HG03060 (cell line): Measurements from ENCODE around the gene SFMBT1.

Experiments
- ATAC-seq: cut with Tn5 transposase; IDR thresholded peaks from one replicate; pipeline ENCODE4 v1.9.1; 2021; ENCODE audit warnings: low read depth, moderate number of reproducible peaks; ENCODE audit not compliant: unreplicated experiment

The SFMBT1 gene

DNA sequence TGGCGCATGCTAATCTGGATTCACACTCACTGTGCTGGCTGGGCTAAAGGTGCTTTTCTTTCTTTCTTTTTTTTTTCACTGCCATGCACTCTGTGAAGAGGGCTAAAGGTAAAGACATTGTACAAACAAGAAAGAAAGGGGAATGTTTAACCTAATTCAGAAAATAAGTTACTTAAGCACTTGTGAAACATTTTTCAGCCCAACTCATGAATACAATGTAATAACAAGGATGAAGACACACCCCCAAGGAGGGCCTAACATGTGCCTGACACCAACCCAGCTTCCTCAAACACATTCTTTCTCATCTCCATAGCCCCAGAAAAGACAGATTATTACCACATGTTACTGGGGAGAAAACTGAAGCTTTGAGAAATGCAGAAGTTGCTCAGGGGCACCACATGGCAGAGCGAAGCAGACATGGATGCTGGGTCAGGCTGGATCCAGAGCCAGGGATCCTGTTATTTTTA is 154.2 kb downstream of the SFMBT1 start:
- no peak for ATAC-seq

DNA sequence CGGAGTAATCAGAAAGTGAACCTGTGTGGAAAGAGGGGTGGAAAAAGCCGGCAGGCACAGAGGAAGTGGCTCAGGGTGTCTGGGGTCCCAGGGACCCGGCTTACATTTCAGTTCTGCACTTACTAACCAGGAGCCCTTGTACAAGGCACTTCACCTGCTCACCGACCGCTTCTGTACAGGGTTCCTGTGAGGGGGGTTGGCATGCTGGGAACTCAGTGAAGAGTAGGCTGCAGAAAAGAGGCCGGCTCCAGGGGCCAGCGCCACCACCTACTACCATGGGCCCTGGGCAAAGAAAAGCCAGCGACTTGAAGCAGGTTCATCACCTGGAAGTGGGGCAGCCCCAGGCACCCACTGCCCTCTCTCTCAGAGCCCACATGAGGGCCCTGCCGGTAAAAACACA is 154.7 kb downstream of the SFMBT1 start:
- no peak for ATAC-seq

DNA sequence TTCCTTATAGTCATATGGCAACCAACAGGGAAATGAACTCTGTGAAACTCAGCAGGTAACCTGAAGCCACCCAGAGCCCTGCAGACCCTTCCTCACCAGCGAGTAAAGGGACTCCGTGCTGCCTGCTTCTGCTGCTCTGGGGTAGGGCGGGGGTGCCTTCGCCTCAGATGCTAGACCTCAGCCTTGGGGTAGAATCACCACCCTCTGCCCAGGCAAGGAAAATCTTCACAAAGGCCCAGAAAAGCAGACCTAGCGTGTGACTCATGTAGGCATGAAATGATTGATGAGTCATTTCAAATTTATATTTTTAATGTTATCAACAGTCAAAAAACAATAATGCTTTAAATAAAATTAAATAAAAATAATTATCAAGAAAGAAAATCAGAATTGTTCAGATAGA is 155.1 kb downstream of the SFMBT1 start:
- no peak for ATAC-seq

DNA sequence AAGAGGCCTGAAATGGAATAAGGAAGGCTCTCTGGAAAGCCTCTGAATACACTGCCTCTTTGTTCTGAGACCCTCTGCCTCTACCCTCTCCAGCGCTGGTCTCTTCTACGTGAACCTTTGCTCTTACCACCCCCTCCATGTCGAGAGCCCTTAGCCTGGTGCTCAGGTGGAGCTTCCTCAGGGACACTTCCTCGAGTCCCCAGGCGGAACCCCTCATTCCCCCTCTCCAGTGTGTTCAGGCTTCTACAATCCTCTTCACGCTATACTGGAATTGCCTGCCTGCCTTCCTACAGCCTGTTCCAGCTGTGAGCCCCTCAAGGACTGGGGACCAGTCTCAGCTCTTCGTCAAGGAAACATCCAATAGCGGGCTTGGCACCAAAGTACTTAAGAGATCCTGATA is 156.0 kb downstream of the SFMBT1 start:
- no peak for ATAC-seq

DNA sequence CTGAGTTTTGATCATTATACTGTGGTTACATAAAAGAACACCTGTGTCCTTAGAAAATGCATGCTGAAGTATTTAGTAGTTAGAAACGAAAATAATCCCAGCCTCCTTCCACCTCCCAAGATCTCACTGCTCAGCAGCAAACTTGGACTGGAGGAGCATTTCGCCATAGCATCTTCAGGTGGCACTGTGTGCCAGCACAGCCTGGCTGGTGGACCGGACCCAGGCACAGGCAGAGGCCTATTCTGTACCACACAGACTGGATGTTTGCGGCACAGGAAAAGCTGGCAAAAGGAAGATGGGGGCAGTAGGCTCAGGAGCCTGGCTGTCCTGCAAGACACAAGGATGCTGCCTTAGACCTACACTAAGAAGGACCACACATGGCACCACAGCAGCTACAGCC is 158.7 kb downstream of the SFMBT1 start:
- ATAC-seq: no peak

DNA sequence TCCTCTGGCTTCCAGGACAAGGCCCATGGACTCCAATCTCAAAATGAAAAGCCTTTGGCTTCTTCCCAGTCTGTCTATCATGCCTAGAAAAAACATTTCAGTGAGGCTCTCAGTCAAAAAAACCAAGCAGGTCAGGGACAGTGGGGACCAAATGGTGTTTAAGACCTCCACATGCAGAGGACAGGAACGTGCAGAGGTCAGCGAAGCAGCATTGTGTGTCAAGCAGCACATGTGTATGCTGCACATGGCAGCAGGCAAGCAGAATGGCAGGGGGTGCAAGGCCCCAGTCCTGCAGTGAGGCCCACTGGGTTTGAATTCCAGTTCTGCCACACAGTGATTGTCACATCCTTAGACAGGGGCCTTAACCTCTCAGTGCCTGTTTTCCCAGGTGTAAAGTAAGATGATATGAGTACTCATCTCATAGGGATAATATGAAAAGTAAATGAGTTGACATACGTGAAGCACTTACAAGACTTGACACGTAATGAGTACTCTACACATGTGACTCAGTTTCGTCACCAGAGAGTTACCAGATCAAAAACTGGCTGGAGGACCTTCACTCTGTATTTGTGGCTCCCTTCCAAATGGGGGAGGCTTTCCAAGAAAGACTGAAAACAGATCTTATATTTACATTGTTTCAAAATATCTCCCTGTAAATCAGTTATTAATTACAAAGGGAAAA is 159.7 kb downstream of the SFMBT1 start:
- no peak for ATAC-seq

DNA sequence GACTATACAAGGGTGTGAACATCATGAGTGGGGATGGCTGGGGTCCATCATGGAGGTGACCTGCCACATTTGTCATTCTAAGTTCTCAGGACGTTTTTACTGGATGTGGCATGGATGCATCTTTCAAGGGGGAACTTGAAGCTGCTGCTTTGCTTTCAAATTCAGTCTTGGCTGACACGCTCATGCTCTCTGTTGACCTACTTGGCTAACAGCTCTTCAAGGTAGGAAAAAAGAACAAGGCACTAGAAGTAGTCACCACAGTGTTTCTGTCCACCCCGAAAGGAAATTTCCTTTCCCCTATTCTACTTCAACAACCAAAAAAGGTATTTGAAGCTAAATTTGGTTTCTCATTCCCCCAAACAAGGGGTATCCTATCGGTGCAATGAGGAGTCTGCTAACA is 163.5 kb downstream of the SFMBT1 start:
- ATAC-seq: no peak

DNA sequence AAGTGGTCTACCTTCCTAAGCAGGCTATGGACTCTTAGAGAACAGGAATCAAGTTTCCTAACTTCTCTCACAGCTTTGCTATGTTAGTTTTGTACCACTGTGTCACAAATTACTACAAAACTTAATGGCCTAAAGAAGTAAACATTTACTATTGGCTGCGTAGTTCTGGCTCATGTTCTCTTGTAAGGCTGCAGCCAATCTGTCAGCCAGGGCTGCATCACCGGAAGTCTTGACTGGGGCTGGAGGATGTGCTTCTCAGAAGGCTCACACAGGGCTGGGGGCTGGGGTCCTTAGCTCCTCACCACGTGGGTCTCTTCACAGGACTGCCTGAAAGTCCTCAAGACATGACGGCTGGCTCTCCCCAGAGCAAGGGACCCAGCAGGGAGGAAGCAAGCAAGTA is 164.0 kb downstream of the SFMBT1 start:
- ATAC-seq: no peak

DNA sequence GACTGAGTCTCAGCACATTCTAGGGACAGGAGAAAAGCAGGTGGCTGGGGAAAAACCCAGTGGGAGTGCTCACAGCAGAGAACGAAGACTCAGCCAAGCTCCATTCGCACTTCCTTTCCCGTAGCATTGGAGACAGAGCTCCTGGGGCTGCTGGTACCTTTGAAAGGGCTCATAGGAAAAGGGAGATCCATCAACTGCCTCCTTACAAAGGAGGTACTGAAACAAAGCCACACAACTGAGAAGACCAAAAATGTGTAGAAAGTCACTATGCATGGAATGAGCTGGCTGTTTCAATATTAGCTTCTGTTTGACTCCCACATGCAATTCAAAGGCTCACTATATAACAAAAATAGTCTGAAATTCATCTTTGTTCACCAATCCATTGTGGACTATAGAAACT is 165.4 kb downstream of the SFMBT1 start:
- no peak for ATAC-seq

DNA sequence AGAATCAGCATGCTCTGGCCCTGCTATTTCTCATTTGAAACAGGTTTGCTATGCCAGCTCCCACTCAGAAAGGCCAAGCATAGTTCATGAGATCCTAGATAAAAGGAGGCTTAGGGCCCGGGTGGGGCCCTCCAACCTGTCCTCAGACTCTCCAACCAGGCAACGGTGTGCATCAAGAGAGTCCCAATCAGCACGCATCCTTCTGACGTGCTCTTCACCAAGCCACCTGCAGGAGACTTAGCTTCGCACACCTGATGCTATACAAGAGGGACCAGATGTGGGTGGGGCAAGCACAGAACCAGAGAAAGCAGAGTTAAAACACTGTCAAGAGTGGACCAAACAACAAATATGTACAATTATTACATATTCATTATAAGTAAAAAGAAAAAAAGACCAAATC is 165.8 kb downstream of the SFMBT1 start:
- ATAC-seq: no peak

DNA sequence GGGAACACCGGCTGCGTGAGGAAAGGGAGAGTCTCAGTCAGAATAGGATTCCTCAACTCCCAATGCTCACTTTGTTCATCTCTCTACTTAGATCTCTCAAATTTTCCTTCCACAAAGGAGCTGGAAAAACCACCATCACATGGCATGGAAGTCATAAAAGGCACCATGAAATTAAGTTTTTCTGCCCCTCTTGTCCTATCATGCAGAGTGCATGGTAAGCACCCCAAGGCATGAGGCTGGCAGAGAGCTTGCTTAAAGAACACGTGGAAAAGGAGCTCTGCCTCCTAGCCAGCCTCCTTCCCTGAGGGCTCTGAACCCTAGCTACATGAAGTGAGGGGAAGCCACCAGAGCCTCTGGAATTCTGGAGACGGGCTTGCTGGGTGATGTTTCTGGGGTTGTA is 166.3 kb downstream of the SFMBT1 start:
- no peak for ATAC-seq

DNA sequence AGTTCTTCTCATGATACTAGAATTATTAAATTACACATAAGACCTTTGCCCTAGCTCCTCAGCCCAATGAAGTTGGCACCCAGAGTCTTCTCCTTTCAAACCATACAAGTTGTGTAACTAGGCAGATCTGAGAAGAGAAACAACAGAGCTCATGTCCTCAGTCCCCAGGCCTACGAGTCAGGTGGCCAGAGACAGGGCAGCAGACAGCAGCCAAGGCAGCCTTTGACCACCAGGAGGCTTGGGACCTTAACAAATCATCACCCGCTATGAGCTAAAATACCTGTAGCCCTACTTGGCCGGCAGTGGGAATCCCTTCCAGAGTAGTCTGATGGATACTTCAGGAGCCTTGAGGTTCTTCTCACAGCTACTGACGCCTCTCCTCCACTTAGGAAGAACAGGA is 166.8 kb downstream of the SFMBT1 start:
- no peak for ATAC-seq

DNA sequence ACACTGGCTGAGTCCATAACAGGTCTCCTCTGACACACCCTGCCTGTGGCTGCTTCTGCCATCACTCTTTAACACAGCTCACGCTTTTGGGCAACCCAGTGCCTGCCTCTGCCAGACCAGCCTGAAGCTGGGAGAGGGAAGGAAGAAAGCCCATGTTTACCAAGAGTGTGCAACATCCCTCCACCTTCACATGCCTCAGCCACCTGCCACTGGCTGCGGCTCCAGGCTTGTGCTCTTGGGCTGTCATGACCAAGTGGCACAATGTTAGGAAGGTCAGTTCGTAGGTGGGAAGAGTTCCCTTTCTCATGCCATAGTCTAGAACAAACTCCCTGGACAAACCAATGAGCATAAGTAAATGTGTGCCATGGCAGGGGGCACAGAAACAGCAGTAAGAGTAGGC is 168.8 kb downstream of the SFMBT1 start:
- no peak for ATAC-seq

DNA sequence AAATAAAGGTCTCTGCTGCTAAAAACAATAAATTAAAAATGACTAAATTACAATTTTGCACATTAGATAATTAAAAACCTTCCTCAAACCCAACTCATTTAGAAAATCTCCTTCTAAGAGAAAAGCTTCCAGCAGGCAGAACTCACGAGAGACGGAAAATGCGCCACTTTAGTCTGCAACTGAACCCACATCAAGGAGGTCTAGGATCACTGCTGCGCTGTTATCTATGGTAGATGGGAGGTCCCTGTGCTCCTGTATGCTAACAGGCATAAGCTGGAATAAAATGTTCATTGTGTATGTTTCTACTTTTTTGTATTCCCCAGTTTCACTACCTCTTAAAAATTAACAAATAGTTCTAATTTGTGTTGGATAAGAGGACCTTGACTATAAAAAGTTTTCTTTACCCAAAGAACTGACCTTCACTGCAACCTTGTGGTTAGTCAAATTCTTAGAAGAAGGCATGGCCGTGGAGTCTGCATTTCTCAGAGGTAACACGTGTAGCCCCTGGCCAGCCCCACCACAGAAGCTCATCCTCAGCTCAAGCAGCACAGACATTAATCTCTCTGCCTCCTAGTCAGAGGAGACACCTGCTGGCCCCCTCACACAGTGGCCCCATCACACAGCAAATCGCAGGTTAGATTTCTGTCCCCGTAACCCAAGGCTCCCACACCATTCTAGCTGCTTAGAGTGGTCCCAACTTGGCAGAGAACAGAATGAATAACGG is 170.8 kb downstream of the SFMBT1 start:
- no peak for ATAC-seq

DNA sequence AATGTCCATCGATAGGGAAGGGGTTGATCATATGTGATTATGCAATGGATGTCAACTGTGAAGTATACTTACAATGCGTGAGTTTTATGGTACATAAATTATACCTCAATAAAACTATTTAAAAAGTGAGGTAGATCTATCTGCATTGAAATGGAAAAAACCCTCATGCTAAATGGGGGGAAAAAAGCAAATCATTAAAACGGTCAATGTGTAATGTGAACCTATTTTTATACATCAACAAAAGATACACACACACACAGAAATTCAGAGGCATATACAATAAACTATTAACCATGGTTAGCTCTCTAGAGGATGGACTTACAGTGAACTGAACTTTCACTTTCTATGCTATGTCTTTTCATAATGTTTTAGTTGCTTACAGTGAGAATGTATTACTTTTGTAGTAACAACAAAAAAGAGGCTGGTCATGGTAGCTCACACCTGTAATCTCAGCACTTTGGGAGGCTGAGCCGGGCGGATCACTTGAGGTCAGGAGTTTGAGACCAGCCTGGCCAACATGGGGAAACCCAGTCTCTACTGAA is 171.6 kb downstream of the SFMBT1 start:
- ATAC-seq: no peak

DNA sequence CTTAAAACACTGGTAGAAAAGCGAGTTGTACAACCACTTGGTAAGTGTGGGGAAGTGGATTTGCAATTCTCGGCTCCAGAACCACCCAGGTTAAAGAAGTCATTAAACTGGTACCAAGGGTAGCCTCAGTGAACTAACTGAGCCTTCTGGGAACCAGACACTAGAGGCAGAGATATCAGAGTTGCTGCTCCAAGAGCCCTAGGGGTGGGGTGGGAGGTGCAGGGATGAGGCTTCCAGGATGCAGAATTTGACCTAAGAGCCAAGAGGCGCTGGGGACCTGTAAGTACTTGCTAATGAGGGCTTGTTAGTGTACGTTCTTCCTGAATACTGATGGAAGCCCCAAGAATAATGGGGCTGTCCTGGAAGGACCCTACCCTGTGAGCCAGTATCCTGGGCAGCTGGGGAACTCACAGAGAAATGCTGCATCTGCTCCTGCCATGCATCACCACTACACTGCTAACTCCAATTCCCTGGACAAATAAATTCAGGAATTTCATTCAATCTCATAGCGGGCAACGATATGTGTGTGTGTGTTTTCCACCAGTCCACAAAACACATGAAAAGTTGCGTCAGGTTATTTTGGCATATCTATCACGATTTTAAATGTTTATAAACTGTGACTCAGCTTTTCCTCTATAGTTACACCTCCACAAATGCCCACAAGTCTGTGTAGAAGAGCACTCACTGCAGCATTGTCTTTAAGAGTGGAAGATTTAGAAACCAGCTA is 172.3 kb downstream of the SFMBT1 start:
- no peak for ATAC-seq

DNA sequence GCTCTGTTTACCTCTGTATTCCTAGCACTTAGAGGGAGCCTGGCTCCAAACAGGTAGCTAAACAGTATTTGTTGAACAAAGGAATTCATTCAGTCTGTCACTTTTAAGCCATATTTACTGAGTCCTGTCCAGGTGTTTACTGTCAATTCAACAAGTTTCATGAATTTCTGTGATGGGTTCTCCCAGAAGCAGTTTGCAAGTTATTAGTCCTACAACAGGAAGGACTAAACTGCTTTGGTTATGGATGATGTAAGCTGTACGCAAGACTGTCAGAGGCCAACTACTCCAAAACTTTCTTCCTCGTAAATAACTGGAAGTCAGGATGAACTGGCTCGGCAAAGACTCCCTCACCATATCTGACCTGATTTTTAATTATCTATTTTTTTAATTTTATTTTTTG is 173.6 kb downstream of the SFMBT1 start:
- no peak for ATAC-seq

DNA sequence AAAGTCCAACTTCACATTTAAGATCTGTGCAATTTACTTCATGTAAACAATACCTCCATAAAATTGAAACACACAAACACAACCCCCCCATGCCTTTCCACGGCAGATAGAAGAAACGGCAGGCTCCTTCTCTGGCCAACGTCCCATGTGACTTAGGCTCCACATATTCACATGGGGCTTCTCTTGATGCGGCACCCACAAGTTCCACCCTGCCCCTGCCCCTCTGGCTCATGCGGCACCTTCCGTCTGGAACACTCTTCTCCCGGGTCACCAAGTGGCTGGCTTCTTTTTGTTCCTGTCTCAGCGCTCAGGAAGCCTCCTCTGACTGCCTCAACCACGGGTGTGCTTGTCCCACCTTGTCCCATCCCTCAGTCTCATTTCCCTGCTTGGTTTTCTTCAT is 174.1 kb downstream of the SFMBT1 start:
- no peak for ATAC-seq

DNA sequence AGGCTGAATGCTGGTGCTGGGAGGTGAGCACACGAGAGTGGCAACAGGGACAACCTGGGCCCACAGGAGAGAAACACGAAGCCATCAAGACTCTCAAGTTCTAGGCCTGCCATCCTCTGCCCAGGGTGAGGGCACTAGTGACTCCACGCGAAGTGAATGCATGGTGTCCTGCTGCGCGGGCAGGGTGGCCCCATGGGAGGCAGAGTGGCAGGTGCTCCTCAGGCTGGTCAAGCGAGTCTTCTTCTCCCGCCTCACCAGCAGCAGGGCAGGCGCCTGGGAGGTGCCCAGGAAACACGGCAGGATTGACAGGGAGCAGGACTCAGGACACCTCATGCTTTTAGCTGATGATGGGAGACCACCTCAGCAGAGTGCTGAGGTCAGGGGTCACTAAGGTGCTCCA is 175.4 kb downstream of the SFMBT1 start:
- ATAC-seq: no peak

DNA sequence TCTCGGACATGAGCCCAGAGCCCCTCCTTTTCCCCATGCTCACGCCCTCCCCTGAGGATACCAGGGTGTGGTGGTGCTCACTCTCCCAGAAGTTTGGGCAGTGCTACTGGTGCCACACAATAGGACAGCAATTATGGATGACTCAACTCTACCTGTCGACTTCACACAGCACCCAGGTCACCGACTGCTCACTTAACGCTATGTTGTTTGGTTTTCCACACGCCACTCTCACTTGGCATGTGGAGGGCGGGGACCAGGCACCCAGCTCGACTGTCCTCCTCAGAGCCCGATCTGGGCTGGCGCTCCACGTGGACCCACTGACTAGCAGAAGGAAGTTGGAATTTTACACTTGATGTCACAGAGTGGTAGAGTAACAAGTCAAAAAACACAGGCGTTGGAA is 179.4 kb downstream of the SFMBT1 start:
- no peak for ATAC-seq

DNA sequence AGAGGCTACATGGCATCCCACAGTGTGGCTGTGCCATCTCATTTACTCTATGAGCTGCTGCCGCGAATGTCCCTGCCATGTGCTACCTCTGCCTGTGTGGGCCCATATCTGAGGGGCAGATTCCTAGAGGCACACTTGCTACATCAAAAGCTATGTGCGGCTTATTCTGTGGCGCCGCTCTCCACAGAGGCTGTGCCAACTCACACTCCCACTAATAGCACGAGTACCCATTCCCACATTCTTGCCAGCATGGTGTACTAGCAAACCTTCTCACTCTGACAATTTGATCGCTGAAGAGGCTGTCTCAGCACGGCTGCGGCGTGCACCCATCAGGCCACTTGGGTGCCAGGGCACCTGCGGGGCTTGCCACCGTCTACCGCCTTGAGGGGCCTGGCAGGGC is 179.9 kb downstream of the SFMBT1 start:
- ATAC-seq: no peak

DNA sequence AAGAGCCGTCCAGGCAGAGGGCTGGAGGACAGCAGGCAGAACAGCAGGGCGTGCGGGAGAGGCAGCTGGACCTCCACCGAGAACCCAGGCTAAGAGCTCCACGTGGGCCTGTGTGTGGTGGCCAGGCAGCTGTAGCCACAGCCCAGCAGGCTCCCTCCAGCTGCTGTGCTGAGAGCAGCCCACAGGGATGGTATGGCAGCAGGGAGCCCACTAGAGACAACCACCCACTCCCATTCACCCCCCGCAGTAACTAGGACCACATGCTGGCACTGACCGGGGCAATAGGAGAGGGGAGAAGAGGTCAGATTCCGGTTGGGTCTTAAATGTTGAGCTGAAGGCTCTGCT is 185.5 kb downstream of the SFMBT1 start:
- ATAC-seq: no peak
